ENCODE results near the gene NLRP8.
"Not testable (repeated sequence)": the region's sequence is repeated elsewhere in the genome, so short reads cannot be mapped to it uniquely, and the experiment has no call there.

Gene NLRP8

GRCh38 chr19:55947532-55947931 lies at the start of gene NLRP8:
Gene NLRP8 (plus strand): TSS chr19:55947832.
- no peak for DNase-seq (ENCODE audit: low read depth)

GRCh38 chr19:55898911-55899310 lies 48.7 kb upstream of the NLRP8 start:
- DNase-seq (ENCODE audit: low read depth): no peak

- DNase-seq (ENCODE audit: low read depth): no peak
Measured at GRCh38 chr19:55901369-55902079, 46.1 kb upstream of the NLRP8 start.

GRCh38 chr19:55902080-55902751 lies 45.4 kb upstream of the NLRP8 start:
- no peak for DNase-seq (ENCODE audit: low read depth)

GRCh38 chr19:55907286-55907685 lies 40.3 kb upstream of the NLRP8 start:
- no peak for DNase-seq (ENCODE audit: low read depth)

GRCh38 chr19:55907746-55908145 lies 39.9 kb upstream of the NLRP8 start:
- DNase-seq (ENCODE audit: low read depth): no peak

- no peak for DNase-seq (ENCODE audit: low read depth)
Measured at GRCh38 chr19:55909801-55910200, 37.8 kb upstream of the NLRP8 start.

GRCh38 chr19:55912916-55913315 lies 34.7 kb upstream of the NLRP8 start:
- DNase-seq (ENCODE audit: low read depth): no peak

GRCh38 chr19:55913643-55914268 lies 33.9 kb upstream of the NLRP8 start:
- DNase-seq (ENCODE audit: low read depth): no peak

- DNase-seq (ENCODE audit: low read depth): no peak
Measured at GRCh38 chr19:55923556-55923955, 24.1 kb upstream of the NLRP8 start.

- DNase-seq (ENCODE audit: low read depth): no peak
Measured at GRCh38 chr19:55927991-55928390, 19.6 kb upstream of the NLRP8 start.

- not testable (repeated sequence) for DNase-seq (ENCODE audit: low read depth)
Measured at GRCh38 chr19:55929258-55929657, 18.4 kb upstream of the NLRP8 start.

GRCh38 chr19:55930996-55931515 lies 16.6 kb upstream of the NLRP8 start:
- DNase-seq (ENCODE audit: low read depth): no peak

- no peak for DNase-seq (ENCODE audit: low read depth)
Measured at GRCh38 chr19:55931936-55932386, 15.7 kb upstream of the NLRP8 start, which contains the start of gene NLRP13. Gene NLRP13 (minus strand): TSS chr19:55932336. CDS start chr19:55932311, 25 bp downstream.

- no peak for DNase-seq (ENCODE audit: low read depth)
Measured at GRCh38 chr19:55935206-55935605, 12.4 kb upstream of the NLRP8 start.

GRCh38 chr19:55939206-55939605 lies 8.4 kb upstream of the NLRP8 start:
- no peak for DNase-seq (ENCODE audit: low read depth)

- DNase-seq (ENCODE audit: low read depth): no peak
Measured at GRCh38 chr19:55940306-55940705, 7.3 kb upstream of the NLRP8 start.

- not testable (repeated sequence) for DNase-seq (ENCODE audit: low read depth)
Measured at GRCh38 chr19:55950566-55950965, 2.9 kb downstream of the NLRP8 start.

- no peak for DNase-seq (ENCODE audit: low read depth)
Measured at GRCh38 chr19:55956431-55956830, 8.8 kb downstream of the NLRP8 start.

GRCh38 chr19:55958356-55958755 lies 10.7 kb downstream of the NLRP8 start:
- DNase-seq (ENCODE audit: low read depth): no peak

GRCh38 chr19:55959996-55960675 lies 12.5 kb downstream of the NLRP8 start:
- DNase-seq (ENCODE audit: low read depth): no peak

- DNase-seq (ENCODE audit: low read depth): no peak
Measured at GRCh38 chr19:55962186-55962585, 14.6 kb downstream of the NLRP8 start.
